K562 (cell line): Measurements from ENCODE around the gene PLA2G3.

Source experiments
- ADNP ChIP-seq: fragments of 200-800 bp; sonication (Bioruptor generic); IDR thresholded peaks from 2 replicates; pipeline ENCODE4 v1.6.1; 2016; ENCODE audit warnings: missing genetic modification characterization, missing compliant biosample characterization
- CHD2 ChIP-seq: IDR thresholded peaks from 2 replicates; pipeline ENCODE4 v1.6.1; 2011; ENCODE audit warnings: low read depth, low read length
- RFX1 ChIP-seq: fragments of 450-650 bp; IDR thresholded peaks from 2 replicates; pipeline ENCODE4 v1.6.1; 2016; ENCODE audit warnings: mild to moderate bottlenecking, moderate library complexity
- ZNF347 ChIP-seq: fragments of 450-650 bp; formaldehyde crosslinking; IDR thresholded peaks from 2 replicates; pipeline ENCODE4 v1.4.0; 2020; ENCODE audit warnings: low read depth, mild to moderate bottlenecking, moderate library complexity
- TF ChIP-seq, protein P1 (sequence below): fragments of 250-450 bp; sonication (Bioruptor Pico); IDR thresholded peaks from 2 replicates; pipeline ENCODE4 v1.5.0; 2020; ENCODE audit warnings: mild to moderate bottlenecking
- TF ChIP-seq, protein P2 (sequence below), 2 experiments: fragments of 450-650 bp in 1 of 2; IDR thresholded peaks; 2 replicates each; pipeline ENCODE4 v1.6.1; 2011 to 2017; ENCODE audit warnings: low read depth in 2 of 2, antibody characterized with exemption in 1 of 2, borderline replicate concordance in 1 of 2, low read length in 1 of 2, mild to moderate bottlenecking in 1 of 2, mixed read lengths in 1 of 2; ENCODE audit not compliant: control insufficient read depth in 1 of 2
- TF ChIP-seq, protein P3 (sequence below): IDR thresholded peaks from 3 replicates; pipeline ENCODE4 v1.6.1; 2011; ENCODE audit warnings: borderline replicate concordance, mild to moderate bottlenecking; ENCODE audit not compliant: insufficient read length, insufficient read depth
- TF ChIP-seq, protein P4 (sequence below): fragments of 450-650 bp; formaldehyde crosslinking; IDR thresholded peaks from 2 replicates; pipeline ENCODE4 v1.4.0; 2020; ENCODE audit warnings: mild to moderate bottlenecking, mixed read lengths
- TF ChIP-seq, protein P5 (sequence below): fragments of 250-450 bp; sonication (Bioruptor Pico); IDR thresholded peaks from 2 replicates; pipeline ENCODE4 v1.4.0; 2020; ENCODE audit warnings: mild to moderate bottlenecking

DNA sequence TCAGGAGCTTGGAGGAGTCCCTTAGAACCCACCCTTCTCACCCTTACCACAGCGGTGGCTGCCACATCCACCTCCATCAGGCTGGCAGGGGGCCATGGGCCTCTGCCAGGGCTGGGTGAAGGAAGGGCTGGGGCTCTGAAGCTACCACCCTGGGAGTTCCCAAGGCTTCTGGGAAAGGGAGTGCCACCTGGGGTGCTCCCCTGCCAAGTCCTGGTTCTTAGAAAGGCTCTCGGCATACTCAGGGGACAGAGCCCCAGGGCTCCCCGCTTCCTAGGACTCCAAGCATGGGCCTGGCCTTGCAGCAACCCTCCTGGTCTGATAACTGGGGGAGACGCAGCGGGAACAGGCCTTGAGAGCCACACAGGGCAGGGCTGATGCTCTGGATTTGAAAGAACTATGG, 438 bp upstream of the PLA2G3 start:
- TF ChIP-seq CHD2, result no peak
- TF ChIP-seq, protein P1, sequence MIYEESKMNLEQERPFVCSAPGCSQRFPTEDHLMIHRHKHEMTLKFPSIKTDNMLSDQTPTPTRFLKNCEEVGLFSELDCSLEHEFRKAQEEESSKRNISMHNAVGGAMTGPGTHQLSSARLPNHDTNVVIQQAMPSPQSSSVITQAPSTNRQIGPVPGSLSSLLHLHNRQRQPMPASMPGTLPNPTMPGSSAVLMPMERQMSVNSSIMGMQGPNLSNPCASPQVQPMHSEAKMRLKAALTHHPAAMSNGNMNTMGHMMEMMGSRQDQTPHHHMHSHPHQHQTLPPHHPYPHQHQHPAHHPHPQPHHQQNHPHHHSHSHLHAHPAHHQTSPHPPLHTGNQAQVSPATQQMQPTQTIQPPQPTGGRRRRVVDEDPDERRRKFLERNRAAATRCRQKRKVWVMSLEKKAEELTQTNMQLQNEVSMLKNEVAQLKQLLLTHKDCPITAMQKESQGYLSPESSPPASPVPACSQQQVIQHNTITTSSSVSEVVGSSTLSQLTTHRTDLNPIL (CRISPR knock-in tag), result no peak
- no peak for TF ChIP-seq ZNF347
- TF ChIP-seq, protein P2, sequence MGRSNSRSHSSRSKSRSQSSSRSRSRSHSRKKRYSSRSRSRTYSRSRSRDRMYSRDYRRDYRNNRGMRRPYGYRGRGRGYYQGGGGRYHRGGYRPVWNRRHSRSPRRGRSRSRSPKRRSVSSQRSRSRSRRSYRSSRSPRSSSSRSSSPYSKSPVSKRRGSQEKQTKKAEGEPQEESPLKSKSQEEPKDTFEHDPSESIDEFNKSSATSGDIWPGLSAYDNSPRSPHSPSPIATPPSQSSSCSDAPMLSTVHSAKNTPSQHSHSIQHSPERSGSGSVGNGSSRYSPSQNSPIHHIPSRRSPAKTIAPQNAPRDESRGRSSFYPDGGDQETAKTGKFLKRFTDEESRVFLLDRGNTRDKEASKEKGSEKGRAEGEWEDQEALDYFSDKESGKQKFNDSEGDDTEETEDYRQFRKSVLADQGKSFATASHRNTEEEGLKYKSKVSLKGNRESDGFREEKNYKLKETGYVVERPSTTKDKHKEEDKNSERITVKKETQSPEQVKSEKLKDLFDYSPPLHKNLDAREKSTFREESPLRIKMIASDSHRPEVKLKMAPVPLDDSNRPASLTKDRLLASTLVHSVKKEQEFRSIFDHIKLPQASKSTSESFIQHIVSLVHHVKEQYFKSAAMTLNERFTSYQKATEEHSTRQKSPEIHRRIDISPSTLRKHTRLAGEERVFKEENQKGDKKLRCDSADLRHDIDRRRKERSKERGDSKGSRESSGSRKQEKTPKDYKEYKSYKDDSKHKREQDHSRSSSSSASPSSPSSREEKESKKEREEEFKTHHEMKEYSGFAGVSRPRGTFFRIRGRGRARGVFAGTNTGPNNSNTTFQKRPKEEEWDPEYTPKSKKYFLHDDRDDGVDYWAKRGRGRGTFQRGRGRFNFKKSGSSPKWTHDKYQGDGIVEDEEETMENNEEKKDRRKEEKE (IDR thresholded peaks at IDR 0.05; ENCODE audit: borderline replicate concordance in 1 of 2, control insufficient read depth in 1 of 2, low read depth in 2 of 2, low read length in 1 of 2), result no peak
- TF ChIP-seq, protein P3, sequence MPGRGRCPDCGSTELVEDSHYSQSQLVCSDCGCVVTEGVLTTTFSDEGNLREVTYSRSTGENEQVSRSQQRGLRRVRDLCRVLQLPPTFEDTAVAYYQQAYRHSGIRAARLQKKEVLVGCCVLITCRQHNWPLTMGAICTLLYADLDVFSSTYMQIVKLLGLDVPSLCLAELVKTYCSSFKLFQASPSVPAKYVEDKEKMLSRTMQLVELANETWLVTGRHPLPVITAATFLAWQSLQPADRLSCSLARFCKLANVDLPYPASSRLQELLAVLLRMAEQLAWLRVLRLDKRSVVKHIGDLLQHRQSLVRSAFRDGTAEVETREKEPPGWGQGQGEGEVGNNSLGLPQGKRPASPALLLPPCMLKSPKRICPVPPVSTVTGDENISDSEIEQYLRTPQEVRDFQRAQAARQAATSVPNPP, result no peak
- TF ChIP-seq, protein P4, sequence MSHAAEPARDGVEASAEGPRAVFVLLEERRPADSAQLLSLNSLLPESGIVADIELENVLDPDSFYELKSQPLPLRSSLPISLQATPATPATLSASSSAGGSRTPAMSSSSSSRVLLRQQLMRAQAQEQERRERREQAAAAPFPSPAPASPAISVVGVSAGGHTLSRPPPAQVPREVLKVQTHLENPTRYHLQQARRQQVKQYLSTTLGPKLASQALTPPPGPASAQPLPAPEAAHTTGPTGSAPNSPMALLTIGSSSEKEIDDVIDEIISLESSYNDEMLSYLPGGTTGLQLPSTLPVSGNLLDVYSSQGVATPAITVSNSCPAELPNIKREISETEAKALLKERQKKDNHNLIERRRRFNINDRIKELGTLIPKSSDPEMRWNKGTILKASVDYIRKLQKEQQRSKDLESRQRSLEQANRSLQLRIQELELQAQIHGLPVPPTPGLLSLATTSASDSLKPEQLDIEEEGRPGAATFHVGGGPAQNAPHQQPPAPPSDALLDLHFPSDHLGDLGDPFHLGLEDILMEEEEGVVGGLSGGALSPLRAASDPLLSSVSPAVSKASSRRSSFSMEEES (CRISPR knock-in tag), result no peak
- TF ChIP-seq RFX1, result no peak
- no peak for TF ChIP-seq ADNP
- TF ChIP-seq, protein P5, sequence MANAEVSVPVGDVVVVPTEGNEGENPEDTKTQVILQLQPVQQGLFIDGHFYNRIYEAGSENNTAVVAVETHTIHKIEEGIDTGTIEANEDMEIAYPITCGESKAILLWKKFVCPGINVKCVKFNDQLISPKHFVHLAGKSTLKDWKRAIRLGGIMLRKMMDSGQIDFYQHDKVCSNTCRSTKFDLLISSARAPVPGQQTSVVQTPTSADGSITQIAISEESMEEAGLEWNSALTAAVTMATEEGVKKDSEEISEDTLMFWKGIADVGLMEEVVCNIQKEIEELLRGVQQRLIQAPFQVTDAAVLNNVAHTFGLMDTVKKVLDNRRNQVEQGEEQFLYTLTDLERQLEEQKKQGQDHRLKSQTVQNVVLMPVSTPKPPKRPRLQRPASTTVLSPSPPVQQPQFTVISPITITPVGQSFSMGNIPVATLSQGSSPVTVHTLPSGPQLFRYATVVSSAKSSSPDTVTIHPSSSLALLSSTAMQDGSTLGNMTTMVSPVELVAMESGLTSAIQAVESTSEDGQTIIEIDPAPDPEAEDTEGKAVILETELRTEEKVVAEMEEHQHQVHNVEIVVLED, result no peak
